Coronary artery (tissue), 2 donors: ENCODE results near the gene ZNF446.

Experiments used
- DNase-seq: peaks from one replicate; pipeline ENCODE4 v3.0.0-alpha.2; 2017; ENCODE audit warnings: low spot score
- H3K27ac ChIP-seq, 2 donors: fragments of 200-600 bp; sonication (generic); one replicate each; pipeline ENCODE4 v1.5.1; 2016 to 2019
- H3K4me3 ChIP-seq: fragments of 200-600 bp; sonication (generic); 2 replicates; pipeline ENCODE4 v1.5.1; 2016; ENCODE audit warnings: mild to moderate bottlenecking, moderate library complexity
- CTCF ChIP-seq: fragments of 200-600 bp; sonication (generic); IDR thresholded peaks from one replicate; pipeline ENCODE4 v1.5.1; 2019; ENCODE audit warnings: antibody characterized with exemption

Gene ZNF446

GRCh38 chr19:58473775-58474174, 2.4 kb upstream of the ZNF446 start:
- no peak for TF ChIP-seq CTCF
- no peak overlapping the region for H3K4me3 ChIP-seq
- no peak overlapping the region for H3K27ac ChIP-seq
- no peak for DNase-seq

GRCh38 chr19:58474291-58474996, 1.7 kb upstream of the ZNF446 start:
- DNase-seq: no peak
- peak overlapping the region in 1 of 2 donors; percentile 93 for H3K27ac ChIP-seq
- TF ChIP-seq CTCF: no peak
- no peak overlapping the region for H3K4me3 ChIP-seq

- Histone ChIP-seq H3K4me3 (peak overlapping the region; percentile 75), H3K27ac (peak overlapping the region; percentile 64 to 93)
- DNase-seq: no peak
- TF ChIP-seq CTCF: no peak
Measured at GRCh38 chr19:58474997-58475713, 997 bp upstream of the ZNF446 start.

GRCh38 chr19:58476498-58477015, 405 bp downstream of the ZNF446 start:
- Histone ChIP-seq H3K4me3 (peak overlapping the region; percentile 75), H3K27ac (peak overlapping the region; percentile 64 to 93)
- TF ChIP-seq CTCF: no peak
- no peak for DNase-seq

- Histone ChIP-seq H3K27ac (peak overlapping the region; percentile 64 to 93), H3K4me3 (peak overlapping the region; percentile 75)
- TF ChIP-seq CTCF: no peak
- no peak for DNase-seq
Measured at GRCh38 chr19:58477130-58477529, 978 bp downstream of the ZNF446 start.

GRCh38 chr19:58477871-58478270, 1.7 kb downstream of the ZNF446 start:
- H3K27ac ChIP-seq: peak overlapping the region in 1 of 2 donors; percentile 93
- no peak for DNase-seq

More at GRCh38 chr19:58477871-58478270, 1.7 kb downstream of the ZNF446 start:
- no peak overlapping the region for H3K4me3 ChIP-seq
- TF ChIP-seq CTCF: no peak
